ENCODE results near the gene ADAT3.
A peak's percentile ranks its signal among the peaks of the same experiment; 100 is the strongest.
"Not testable (repeated sequence)": the region's sequence is repeated elsewhere in the genome, so short reads cannot be mapped to it uniquely, and the experiment has no call there.

Gene ADAT3

DNA sequence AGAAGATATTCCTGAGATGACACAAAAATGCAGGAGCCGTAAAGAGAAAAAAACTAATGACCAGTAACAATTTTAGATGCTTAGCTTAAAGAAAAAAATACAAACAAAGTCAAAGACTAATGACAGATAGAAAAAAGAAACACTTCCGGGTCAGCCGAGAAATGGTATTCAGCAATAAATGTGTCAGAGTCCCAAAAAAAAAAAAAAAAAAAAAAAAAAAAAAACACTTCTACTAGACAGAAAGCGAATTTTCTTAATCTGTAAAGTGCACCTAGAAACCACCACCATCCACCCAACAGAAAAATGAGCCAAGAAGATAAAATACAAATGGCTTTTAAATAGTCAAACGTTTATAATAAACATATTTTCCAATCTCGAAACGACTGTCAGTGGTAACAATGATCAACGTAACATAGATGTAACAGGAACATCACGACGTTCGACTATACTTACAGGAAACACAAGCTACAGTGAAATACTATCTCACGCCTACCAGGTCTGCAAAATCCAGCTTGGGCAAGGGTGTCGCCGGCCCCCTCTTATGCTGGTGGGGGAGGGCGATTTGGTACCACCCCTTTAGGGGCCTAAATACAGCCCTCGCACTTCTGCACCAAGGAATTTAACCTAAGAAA, 30.5 kb upstream of the ADAT3 start (continued):
- TF ChIP-seq ZNF692 (tag by site-specific recombination; IDR thresholded peaks at IDR 0.05): no peak
- TF ChIP-seq, protein P1, sequence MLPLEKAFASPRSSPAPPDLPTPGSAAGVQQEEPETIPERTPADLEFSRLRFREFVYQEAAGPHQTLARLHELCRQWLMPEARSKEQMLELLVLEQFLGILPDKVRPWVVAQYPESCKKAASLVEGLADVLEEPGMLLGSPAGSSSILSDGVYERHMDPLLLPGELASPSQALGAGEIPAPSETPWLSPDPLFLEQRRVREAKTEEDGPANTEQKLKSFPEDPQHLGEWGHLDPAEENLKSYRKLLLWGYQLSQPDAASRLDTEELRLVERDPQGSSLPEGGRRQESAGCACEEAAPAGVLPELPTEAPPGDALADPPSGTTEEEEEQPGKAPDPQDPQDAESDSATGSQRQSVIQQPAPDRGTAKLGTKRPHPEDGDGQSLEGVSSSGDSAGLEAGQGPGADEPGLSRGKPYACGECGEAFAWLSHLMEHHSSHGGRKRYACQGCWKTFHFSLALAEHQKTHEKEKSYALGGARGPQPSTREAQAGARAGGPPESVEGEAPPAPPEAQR (tag by site-specific recombination; IDR thresholded peaks at IDR 0.05): no peak
- no peak for TF ChIP-seq ZNF140 (tag by site-specific recombination; IDR thresholded peaks at IDR 0.05)
- TF ChIP-seq ZSCAN30 (tag by site-specific recombination; IDR thresholded peaks at IDR 0.05): no peak
- TF ChIP-seq, protein P2, sequence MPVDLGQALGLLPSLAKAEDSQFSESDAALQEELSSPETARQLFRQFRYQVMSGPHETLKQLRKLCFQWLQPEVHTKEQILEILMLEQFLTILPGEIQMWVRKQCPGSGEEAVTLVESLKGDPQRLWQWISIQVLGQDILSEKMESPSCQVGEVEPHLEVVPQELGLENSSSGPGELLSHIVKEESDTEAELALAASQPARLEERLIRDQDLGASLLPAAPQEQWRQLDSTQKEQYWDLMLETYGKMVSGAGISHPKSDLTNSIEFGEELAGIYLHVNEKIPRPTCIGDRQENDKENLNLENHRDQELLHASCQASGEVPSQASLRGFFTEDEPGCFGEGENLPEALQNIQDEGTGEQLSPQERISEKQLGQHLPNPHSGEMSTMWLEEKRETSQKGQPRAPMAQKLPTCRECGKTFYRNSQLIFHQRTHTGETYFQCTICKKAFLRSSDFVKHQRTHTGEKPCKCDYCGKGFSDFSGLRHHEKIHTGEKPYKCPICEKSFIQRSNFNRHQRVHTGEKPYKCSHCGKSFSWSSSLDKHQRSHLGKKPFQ (tag by site-specific recombination; IDR thresholded peaks at IDR 0.05): no peak
- TF ChIP-seq ZNF549 (tag by site-specific recombination; IDR thresholded peaks at IDR 0.05): no peak
- no peak for TF ChIP-seq ZNF792 (tag by site-specific recombination; IDR thresholded peaks at IDR 0.05)
- no peak for TF ChIP-seq TCF7L2 (IDR thresholded peaks at IDR 0.05; ENCODE audit: borderline replicate concordance, low read depth, low read length)
- no peak for TF ChIP-seq ZNF202 (tag by site-specific recombination; IDR thresholded peaks at IDR 0.05; ENCODE audit: borderline replicate concordance)
- TF ChIP-seq ZNF654 (tag by site-specific recombination; IDR thresholded peaks at IDR 0.05; ENCODE audit: low read depth): no peak
- TF ChIP-seq ZNF791 (tag by site-specific recombination; IDR thresholded peaks at IDR 0.05): no peak

DNA sequence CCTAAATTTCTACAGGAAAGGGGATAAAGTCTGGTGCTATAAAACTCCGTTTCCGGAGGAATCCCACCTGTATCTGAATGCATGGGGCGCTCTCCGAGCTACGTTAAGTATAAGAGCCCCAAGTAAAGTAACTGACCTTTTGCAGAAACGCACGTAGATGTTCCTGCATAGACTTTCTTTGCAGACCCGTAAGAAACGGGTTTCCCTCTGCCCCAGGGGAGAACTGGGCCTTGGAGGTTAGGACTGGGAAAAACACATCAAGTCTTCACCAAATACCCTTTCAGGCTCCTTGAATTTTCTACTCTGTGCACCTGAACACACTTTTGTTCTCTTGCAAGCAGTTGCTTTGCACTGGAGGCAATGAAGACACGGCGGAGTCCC, 29.9 kb upstream of the ADAT3 start:
- Histone ChIP-seq H3K36me3 (ENCODE audit: control insufficient read depth in 2 of 2, insufficient read depth in 1 of 2, low read length in 2 of 2) (peaks cover 0 to 22% of the 10 kb centered on the region in 2 experiments; a peak in 2 of 3 replicates), H3K4me1 (ENCODE audit: control insufficient read depth, insufficient read depth, low read length) (peaks cover 10% of the 10 kb centered on the region), H3K4me3 (ENCODE audit: low read depth, low read length) (peak overlapping the region; percentile 96), H3K27ac (ENCODE audit: extremely low read depth, low read depth, low read length) (peak overlapping the region; percentile 89)
- not testable (repeated sequence) for H3K9me3 ChIP-seq (ENCODE audit: control insufficient read depth, insufficient read depth, low read depth, low read length)
- POLR2A ChIA-PET: interaction anchor here (0.5 to 2.8 kb wide), 7 partner anchors 10 to 689 kb away, joined by 3 to 22 read pairs (median 3); partner anchors contain the start of genes ABHD17A, ADAT3 and SCAMP4
- CTCF ChIA-PET: interaction anchor here (0.7 to 1.4 kb wide), 6 partner anchors 9 to 324 kb away, joined by 3 to 5 read pairs (median 3); no protein-coding TSS in a partner anchor

DNA sequence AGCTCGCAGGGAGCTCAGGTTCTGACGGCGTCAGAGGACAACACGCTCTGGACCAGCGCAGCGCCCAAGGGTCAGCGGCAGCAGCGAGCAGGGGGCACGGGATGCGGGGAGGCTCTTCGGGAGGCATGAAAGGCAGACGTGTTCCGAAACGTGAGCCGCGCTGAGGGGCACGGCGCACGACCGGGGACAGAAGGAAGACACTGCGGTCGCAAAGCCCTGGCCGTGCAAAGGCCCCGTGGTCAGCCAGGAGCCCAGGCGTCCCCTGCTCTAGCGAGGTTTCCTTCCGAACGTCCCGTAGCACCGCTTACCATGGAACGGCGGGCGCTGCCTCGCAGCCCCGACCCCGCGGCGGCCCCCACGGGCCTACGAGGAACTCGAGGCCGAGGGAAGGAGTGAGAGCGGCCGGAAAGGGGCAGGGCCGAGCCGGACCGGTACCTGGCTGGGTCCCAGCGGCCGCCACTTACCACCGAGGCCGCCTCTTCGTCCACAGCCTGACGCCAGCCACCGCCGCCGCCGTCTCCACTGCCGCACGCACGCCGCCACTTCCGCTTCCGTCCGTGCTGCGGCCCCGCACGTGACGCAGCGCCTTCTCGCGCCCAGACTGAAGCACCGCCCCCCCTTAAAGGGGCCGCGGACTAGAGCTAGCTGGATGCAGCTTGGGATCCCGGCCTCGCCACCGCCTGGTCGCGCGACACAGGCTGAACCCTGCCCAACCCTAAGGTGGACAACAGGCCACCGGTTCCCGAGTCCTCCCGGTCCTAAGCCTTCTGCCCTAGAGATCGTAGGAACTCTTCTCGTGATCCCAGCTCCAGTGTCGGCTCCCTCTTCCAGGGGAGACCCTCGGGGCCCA, 29.3 kb upstream of the ADAT3 start:
- peak overlapping the region; percentile 89 for H3K27ac ChIP-seq (ENCODE audit: extremely low read depth, low read depth, low read length)
- H3K4me1 ChIP-seq (ENCODE audit: control insufficient read depth, insufficient read depth, low read length): peaks cover 10% of the 10 kb centered on the region
- ChIA-PET POLR2A (interaction anchor here (0.5 to 2.8 kb wide), 14 partner anchors 9 to 690 kb away, joined by 3 to 22 read pairs (median 3); partner anchors contain the start of genes ABHD17A, ADAT3 and SCAMP4), CTCF (interaction anchor here (0.7 to 1.7 kb wide), 9 partner anchors 11 to 203 kb away, joined by 3 to 6 read pairs (median 3); no protein-coding TSS in a partner anchor)
- peak overlapping the region; percentile 96 for H3K4me3 ChIP-seq (ENCODE audit: low read depth, low read length)
- peaks cover 0 to 27% of the 10 kb centered on the region in 2 experiments; a peak in 2 of 3 replicates for H3K36me3 ChIP-seq (ENCODE audit: control insufficient read depth in 2 of 2, insufficient read depth in 1 of 2, low read length in 2 of 2)
- no peaks in the 10 kb centered on the region for H3K9me3 ChIP-seq (ENCODE audit: control insufficient read depth, insufficient read depth, low read depth, low read length)
- TF ChIP-seq ZNF660 (tag by site-specific recombination; IDR thresholded peaks at IDR 0.05) (peak; percentile 33; the same call in 1 of the 2 replicates), ZNF391 (tag by site-specific recombination; IDR thresholded peaks at IDR 0.05; ENCODE audit: borderline replicate concordance, low read depth) (peak; percentile 88), ZXDB (tag by site-specific recombination; IDR thresholded peaks at IDR 0.05) (peak; percentile 82), ZBTB1 (tag by site-specific recombination; IDR thresholded peaks at IDR 0.05) (peak; percentile 56; the same call in 1 of the 2 replicates), KLF8 (tag by site-specific recombination; IDR thresholded peaks at IDR 0.05) (peak; percentile 79), ZNF596 (tag by site-specific recombination; IDR thresholded peaks at IDR 0.05) (no peak), ZNF10 (tag by site-specific recombination; IDR thresholded peaks at IDR 0.05) (peak; percentile 30; the same call in 1 of the 2 replicates), GLIS2 (tag by site-specific recombination; IDR thresholded peaks at IDR 0.05) (peak; percentile 50), ZNF341 (tag by site-specific recombination; IDR thresholded peaks at IDR 0.05; ENCODE audit: low read depth) (peak; percentile 37; the same call in 1 of the 2 replicates), ZBTB26 (tag by site-specific recombination; optimal IDR thresholded peaks at IDR 0.05) (peak; percentile 92), KLF1 (tag by site-specific recombination; IDR thresholded peaks at IDR 0.05) (peak; percentile 49), SP2 (tag by site-specific recombination; IDR thresholded peaks at IDR 0.05) (peak; percentile 94), GLIS1 (tag by site-specific recombination; IDR thresholded peaks at IDR 0.05) (peak; percentile 58), TCF7L2 (IDR thresholded peaks at IDR 0.05; ENCODE audit: borderline replicate concordance, low read depth, low read length) (no peak)
